SU-DHL-6 (cell line): Measurements from ENCODE around the gene BMX.
A peak's percentile ranks its signal among the peaks of the same experiment; 100 is the strongest.

Source experiments
- H2AFZ ChIP-seq: fragments of 200-600 bp; sonication (generic); 2 replicates; pipeline ENCODE4 v1.6.1; 2014; ENCODE audit warnings: low read depth, mild to moderate bottlenecking, moderate library complexity, mixed read lengths, antibody characterized with exemption, low read length; ENCODE audit not compliant: severe bottlenecking
- H3F3A ChIP-seq: fragments of 200-600 bp; shearing (Covaris generic); 2 replicates; pipeline ENCODE4 v1.6.0; 2016; ENCODE audit warnings: antibody characterized with exemption, mild to moderate bottlenecking; ENCODE audit not compliant: insufficient read depth
- H3K27ac ChIP-seq: fragments of 200-600 bp; sonication (generic); 2 replicates; pipeline ENCODE4 v1.5.1; 2016; ENCODE audit warnings: low read depth, mild to moderate bottlenecking, low read length, moderate library complexity, mixed read lengths
- H3K27me3 ChIP-seq: fragments of 200-600 bp; sonication (generic), shearing (Covaris generic); 2 replicates; pipeline ENCODE4 v1.6.0; 2014; ENCODE audit warnings: mild to moderate bottlenecking, low read length
- H3K36me3 ChIP-seq: fragments of 200-600 bp; sonication (generic); 2 replicates; pipeline ENCODE4 v1.6.1; 2014; ENCODE audit warnings: mild to moderate bottlenecking, low read length, mixed read lengths
- H3K4me2 ChIP-seq: fragments of 300-600, 200-600 bp; shearing (Covaris generic), sonication (generic); 2 replicates; pipeline ENCODE4 v1.6.0; 2014; ENCODE audit warnings: low read length, low read depth, mild to moderate bottlenecking; ENCODE audit not compliant: poor library complexity, severe bottlenecking
- H3K4me3 ChIP-seq: fragments of 200-600 bp; sonication (generic); 2 replicates; pipeline ENCODE4 v1.5.1; 2014; ENCODE audit warnings: antibody characterized with exemption, low read length, mild to moderate bottlenecking, mixed read lengths; ENCODE audit not compliant: insufficient read depth, poor library complexity, severe bottlenecking
- H3K79me2 ChIP-seq: fragments of 200-600 bp; sonication (generic); 2 replicates; pipeline ENCODE4 v1.6.1; 2014; ENCODE audit warnings: mild to moderate bottlenecking, low read length, moderate library complexity; ENCODE audit not compliant: insufficient read depth
- H3K9ac ChIP-seq: fragments of 200-600 bp; sonication (generic); 2 replicates; pipeline ENCODE4 v1.7.0; 2014; ENCODE audit warnings: mild to moderate bottlenecking, low read length
- H3K9me2 ChIP-seq: fragments of 200-600 bp; sonication (generic); replicated peaks from 2 replicates; pipeline ENCODE4 v1.6.1; 2014; ENCODE audit warnings: low read length; ENCODE audit not compliant: insufficient read depth
- H3K9me3 ChIP-seq: fragments of 200-600 bp; sonication (generic); 2 replicates; pipeline ENCODE4 v1.6.1; 2014; ENCODE audit warnings: low read length, mixed read lengths; ENCODE audit not compliant: insufficient read depth
- H4K20me1 ChIP-seq: fragments of 200-600 bp; sonication (generic); 2 replicates; pipeline ENCODE4 v1.6.1; 2014; ENCODE audit warnings: low read depth, mild to moderate bottlenecking, antibody characterized with exemption, low read length, moderate library complexity, mixed read lengths
- CTCF ChIP-seq: fragments of 200-600 bp; sonication (generic); IDR thresholded peaks from one replicate; pipeline ENCODE4 v1.5.1; 2017; ENCODE audit warnings: antibody characterized with exemption, mild to moderate bottlenecking, low read length, moderate library complexity; ENCODE audit not compliant: insufficient read depth, poor library complexity, severe bottlenecking
- EZH2phosphoT487 ChIP-seq: fragments of 200-600 bp; sonication (generic), shearing (Covaris generic); conservative IDR thresholded peaks from 2 replicates; pipeline ENCODE4 v1.6.1; 2018; ENCODE audit warnings: mild to moderate bottlenecking, antibody characterized with exemption, low read length, moderate library complexity, mixed read lengths

The BMX gene

GRCh38 chrX:15471028-15471427 is 29.6 kb upstream of the BMX start:
- Histone ChIP-seq H3K79me2 (no peaks in the 10 kb centered on the region), H4K20me1 (no peaks in the 10 kb centered on the region), H3K4me3 (no peak overlapping the region), H2AFZ (no peak overlapping the region), H3K27ac (no peak overlapping the region), H3K9ac (no peak overlapping the region), H3K36me3 (no peaks in the 10 kb centered on the region), H3K9me2 (no peaks in the 10 kb centered on the region), H3K4me2 (no peak overlapping the region), H3K27me3 (no peaks in the 10 kb centered on the region), H3F3A (0 out of 2 replicates have a peak, but pooled peaks cover under 1% of the 10 kb centered on the region), H3K9me3 (no peaks in the 10 kb centered on the region)
- TF ChIP-seq EZH2phosphoT487 (no peak), CTCF (peak; percentile 38)

- H3K9me2 ChIP-seq, result no peaks in the 10 kb centered on the region
- no peaks in the 10 kb centered on the region for H3K79me2 ChIP-seq
- H2AFZ ChIP-seq, result no peak overlapping the region
- no peak overlapping the region for H3K4me2 ChIP-seq
- H3F3A ChIP-seq, result no peaks in the 10 kb centered on the region
- H3K27ac ChIP-seq, result no peak overlapping the region
- no peaks in the 10 kb centered on the region for H3K27me3 ChIP-seq
- no peaks in the 10 kb centered on the region for H3K36me3 ChIP-seq
- no peak overlapping the region for H3K9ac ChIP-seq
- H3K9me3 ChIP-seq, result no peaks in the 10 kb centered on the region
- TF ChIP-seq EZH2phosphoT487 (no peak), CTCF (no peak)
- H3K4me3 ChIP-seq, result no peak overlapping the region
- H4K20me1 ChIP-seq, result no peaks in the 10 kb centered on the region
These were observed 28.1 kb upstream of the BMX start for GRCh38 chrX:15472531-15472930.

DNA sequence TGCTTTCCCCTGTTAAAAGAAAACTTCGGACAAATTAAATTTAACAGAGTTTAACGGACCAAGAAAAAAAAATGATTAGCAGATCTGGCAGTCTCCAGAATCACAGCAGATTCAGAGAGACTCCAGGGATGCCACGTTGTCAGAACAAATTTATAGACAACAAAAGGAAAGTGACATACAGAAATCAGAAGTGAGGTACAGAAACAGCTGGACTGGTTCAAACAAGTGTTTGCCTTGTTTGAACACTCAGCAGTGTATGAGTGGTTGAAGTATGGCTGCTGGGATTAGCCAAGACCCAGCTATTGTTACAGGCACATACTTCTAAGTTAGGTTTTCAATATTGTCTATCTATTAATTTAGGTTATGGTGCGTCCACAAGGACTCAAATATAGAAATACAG is 26.6 kb upstream of the BMX start:
- Histone ChIP-seq H3K27me3 (no peaks in the 10 kb centered on the region), H3F3A (no peaks in the 10 kb centered on the region), H3K4me2 (no peak overlapping the region), H3K9me2 (no peaks in the 10 kb centered on the region), H3K79me2 (no peaks in the 10 kb centered on the region), H3K36me3 (no peaks in the 10 kb centered on the region), H2AFZ (no peak overlapping the region), H3K4me3 (no peak overlapping the region), H3K9me3 (no peaks in the 10 kb centered on the region), H3K27ac (no peak overlapping the region), H3K9ac (no peak overlapping the region), H4K20me1 (no peaks in the 10 kb centered on the region)
- TF ChIP-seq EZH2phosphoT487 (no peak), CTCF (no peak)
